Upper lobe of left lung (tissue), 6 donors: ENCODE data around the gene SLC6A6. TPM values are rescaled to one million over a fixed set of nuclear protein-coding genes. Genes with fewer than 3 reads are reported as not detected.

ENCODE experiments used
- ATAC-seq, 2 donors: fragments of 200-7000 bp; cut with Tn5 transposase; one replicate each; pipeline ENCODE4 v1.9.1; 2022; ENCODE audit warnings: mild to moderate bottlenecking in 2 of 2, moderate library complexity in 2 of 2; ENCODE audit not compliant: low FRiP score in 2 of 2
- DNase-seq, 2 donors: peaks; one replicate each; pipeline ENCODE4 v3.0.0-alpha.2; 2019 to 2020
- H3K27ac ChIP-seq, 4 donors: fragments of 200-600 bp; sonication (generic); one replicate each; pipeline ENCODE4 v1.5.1; 2016 to 2019
- H3K27me3 ChIP-seq, 4 donors: fragments of 200-600 bp; sonication (generic); one replicate each; pipeline ENCODE4 v1.5.1; 2017 to 2019
- H3K36me3 ChIP-seq, 4 donors: fragments of 200-600 bp; sonication (generic); one replicate each; pipeline ENCODE4 v1.5.1; 2016 to 2019
- H3K4me1 ChIP-seq, 4 donors: fragments of 200-600 bp; sonication (generic); one replicate each; pipeline ENCODE4 v1.5.1; 2018 to 2019
- H3K4me3 ChIP-seq, 4 donors: fragments of 200-600 bp; sonication (generic); one replicate each; pipeline ENCODE4 v1.5.1; 2017 to 2019; ENCODE audit warnings: mild to moderate bottlenecking in 2 of 4, moderate library complexity in 1 of 4
- H3K9me3 ChIP-seq, 4 donors: fragments of 200-600 bp; sonication (generic); one replicate each; pipeline ENCODE4 v1.5.1; 2018 to 2019
- EP300 ChIP-seq, 4 donors: sonication (generic); formaldehyde crosslinking; IDR thresholded peaks; one replicate each; pipeline ENCODE4 v1.5.1; 2017; ENCODE audit warnings: antibody characterized with exemption in 4 of 4, control low read depth in 2 of 4
- POLR2A ChIP-seq, 4 donors: fragments of 450-650 bp; IDR thresholded peaks; one replicate each; pipeline ENCODE4 v1.5.1; 2016 to 2017; ENCODE audit warnings: antibody characterized with exemption in 4 of 4, mild to moderate bottlenecking in 2 of 4
- POLR2AphosphoS5 ChIP-seq, 2 donors: sonication (generic); formaldehyde crosslinking; IDR thresholded peaks; one replicate each; pipeline ENCODE4 v1.5.1; 2017; ENCODE audit warnings: antibody characterized with exemption in 2 of 2
- WGBS, 2 donors: methylation state at CpG; one replicate each; pipeline ENCODE4 v1.1.5; 2017 to 2018; 5-methylcytosine and 5-hydroxymethylcytosine counted together
- total RNA-seq, 6 donors: library from RNA; depleted of rRNA in 4 of 6; stranded (reverse); fragments of >200 nt in 4 of 6; gene quantifications; one replicate each; pipeline versions ENCODE4 v1.1.0 to v1.2.1, GENCODE V29; 2016 to 2021
- TF ChIP-seq, protein P1 (sequence below), 6 experiments: fragments of 450-650 bp in 4 of 6; fragments of 200-600 bp in 2 of 6; sonication (generic) in 2 of 6; IDR thresholded peaks; one replicate each; pipeline ENCODE4 v1.5.1; 2016 to 2019; ENCODE audit warnings: antibody characterized with exemption in 6 of 6
- donor health status: DM: no; HTN: no; CAD: no; lungs with moderate emphysema.
- donor health status: DM: no; HTN: yes; CAD: no; lungs with severe emphysema.

Gene SLC6A6
- total RNA-seq, 6 donors from 2014 or later = 60.6 to 154 (median 92.8) TPM

- no peaks in the 10 kb centered on the region for H3K27me3 ChIP-seq
- H3K36me3 ChIP-seq = peaks cover 26 to 57% (median 46%) of the 10 kb centered on the region in 4 donors
- WGBS, 2 donors = 88 to 93% methylated on average over 6 of the region's 6 CpGs
- H3K4me1 ChIP-seq = peaks cover 24 to 38% (median 32%) of the 10 kb centered on the region in 4 donors
- no peak overlapping the region for H3K4me3 ChIP-seq
- ATAC-seq (no peak), DNase-seq (no peak)
- H3K9me3 ChIP-seq = no peaks in the 10 kb centered on the region
- no peak overlapping the region for H3K27ac ChIP-seq
- TF ChIP-seq, protein P1, sequence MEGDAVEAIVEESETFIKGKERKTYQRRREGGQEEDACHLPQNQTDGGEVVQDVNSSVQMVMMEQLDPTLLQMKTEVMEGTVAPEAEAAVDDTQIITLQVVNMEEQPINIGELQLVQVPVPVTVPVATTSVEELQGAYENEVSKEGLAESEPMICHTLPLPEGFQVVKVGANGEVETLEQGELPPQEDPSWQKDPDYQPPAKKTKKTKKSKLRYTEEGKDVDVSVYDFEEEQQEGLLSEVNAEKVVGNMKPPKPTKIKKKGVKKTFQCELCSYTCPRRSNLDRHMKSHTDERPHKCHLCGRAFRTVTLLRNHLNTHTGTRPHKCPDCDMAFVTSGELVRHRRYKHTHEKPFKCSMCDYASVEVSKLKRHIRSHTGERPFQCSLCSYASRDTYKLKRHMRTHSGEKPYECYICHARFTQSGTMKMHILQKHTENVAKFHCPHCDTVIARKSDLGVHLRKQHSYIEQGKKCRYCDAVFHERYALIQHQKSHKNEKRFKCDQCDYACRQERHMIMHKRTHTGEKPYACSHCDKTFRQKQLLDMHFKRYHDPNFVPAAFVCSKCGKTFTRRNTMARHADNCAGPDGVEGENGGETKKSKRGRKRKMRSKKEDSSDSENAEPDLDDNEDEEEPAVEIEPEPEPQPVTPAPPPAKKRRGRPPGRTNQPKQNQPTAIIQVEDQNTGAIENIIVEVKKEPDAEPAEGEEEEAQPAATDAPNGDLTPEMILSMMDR (IDR thresholded peaks at IDR 0.05) = no peak
- no peak for TF ChIP-seq EP300 (IDR thresholded peaks at IDR 0.05)
- no peak for TF ChIP-seq POLR2AphosphoS5 (IDR thresholded peaks at IDR 0.05)
- TF ChIP-seq POLR2A (IDR thresholded peaks at IDR 0.05) = no peak
Measured at GRCh38 chr3:14444380-14444779, 42.0 kb downstream of the SLC6A6 start.

GRCh38 chr3:14445773-14446172 lies 43.4 kb downstream of the SLC6A6 start:
- H3K4me1 ChIP-seq = peaks cover 10 to 24% (median 18%) of the 10 kb centered on the region in 4 donors
- H3K4me3 ChIP-seq = no peak overlapping the region
- DNase-seq (no peak), ATAC-seq (no peak)
- H3K36me3 ChIP-seq = peaks cover 30 to 70% (median 52%) of the 10 kb centered on the region in 4 donors
- TF ChIP-seq EP300 (IDR thresholded peaks at IDR 0.05) (no peak), POLR2A (IDR thresholded peaks at IDR 0.05) (no peak), POLR2AphosphoS5 (IDR thresholded peaks at IDR 0.05) (no peak)
- TF ChIP-seq, protein P1 (IDR thresholded peaks at IDR 0.05) = no peak
- H3K9me3 ChIP-seq = no peaks in the 10 kb centered on the region
- H3K27ac ChIP-seq = no peak overlapping the region
- no peaks in the 10 kb centered on the region for H3K27me3 ChIP-seq
- 98% methylated on average over 4 of the region's 4 CpGs for WGBS, 2 donors

DNA sequence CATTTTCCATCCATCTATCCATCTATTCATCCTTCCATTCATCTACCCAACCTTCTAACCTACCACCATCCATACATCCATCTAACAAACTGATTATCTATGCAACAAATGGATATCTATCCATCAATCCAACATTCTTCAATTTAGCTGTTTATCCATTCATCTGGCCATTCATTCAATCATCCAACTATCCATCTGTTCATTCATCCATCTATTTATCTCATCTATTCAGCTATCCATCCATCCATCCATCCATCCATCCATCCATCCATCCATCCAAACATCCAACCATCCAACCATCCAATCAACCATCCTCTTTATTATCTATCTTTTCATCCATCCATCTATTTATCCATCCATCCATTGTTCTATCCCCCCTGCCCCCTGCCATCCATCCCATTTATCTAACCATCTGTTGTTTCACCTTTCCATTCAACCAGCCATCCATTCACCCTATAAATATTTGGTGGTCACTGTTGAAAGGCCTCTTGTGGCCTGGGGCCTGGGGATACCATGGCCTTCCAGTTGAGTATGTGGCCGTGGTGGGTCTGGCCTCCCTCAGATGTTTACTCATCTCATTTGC lies 44.7 kb downstream of the SLC6A6 start:
- TF ChIP-seq POLR2AphosphoS5 (IDR thresholded peaks at IDR 0.05) (no peak), POLR2A (IDR thresholded peaks at IDR 0.05) (no peak), EP300 (IDR thresholded peaks at IDR 0.05) (no peak)
- TF ChIP-seq, protein P1 (IDR thresholded peaks at IDR 0.05) = no peak
- no peak overlapping the region for H3K27ac ChIP-seq
- no peaks in the 10 kb centered on the region for H3K27me3 ChIP-seq
- no peaks in the 10 kb centered on the region for H3K9me3 ChIP-seq
- H3K4me3 ChIP-seq = no peak overlapping the region
- 100% methylated on average over 1 of the region's 1 CpG for WGBS, 2 donors
- H3K36me3 ChIP-seq = peaks cover 32 to 80% (median 64%) of the 10 kb centered on the region in 4 donors
- ATAC-seq (no peak), DNase-seq (no peak)
- peaks cover 8 to 24% (median 12%) of the 10 kb centered on the region in 4 donors for H3K4me1 ChIP-seq

GRCh38 chr3:14448063-14448462 lies 45.7 kb downstream of the SLC6A6 start:
- Histone ChIP-seq H3K27ac (no peak overlapping the region), H3K27me3 (no peaks in the 10 kb centered on the region), H3K9me3 (no peaks in the 10 kb centered on the region), H3K4me3 (no peak overlapping the region), H3K4me1 (peaks cover 14 to 34% (median 17%) of the 10 kb centered on the region in 4 donors), H3K36me3 (peaks cover 32 to 80% (median 67%) of the 10 kb centered on the region in 4 donors)
- WGBS, 2 donors = 93 to 96% methylated on average over 4 of the region's 4 CpGs
- TF ChIP-seq POLR2A (IDR thresholded peaks at IDR 0.05) (no peak), POLR2AphosphoS5 (IDR thresholded peaks at IDR 0.05) (no peak), EP300 (IDR thresholded peaks at IDR 0.05) (no peak)
- TF ChIP-seq, protein P1 (IDR thresholded peaks at IDR 0.05) = no peak
- DNase-seq (no peak), ATAC-seq (no peak)
